Muscle layer of colon (tissue), 2 donors: ENCODE data around the gene ANAPC1.
"Not testable (repeated sequence)": the region's sequence is repeated elsewhere in the genome, so short reads cannot be mapped to it uniquely, and the experiment has no call there.

Experiments used
- H3K27ac ChIP-seq: one replicate; pipeline ENCODE4 v1.7.0; 2013; ENCODE audit warnings: low read depth, mild to moderate bottlenecking, low read length, moderate library complexity
- H3K27me3 ChIP-seq, 2 donors: one replicate each; pipeline ENCODE4 v1.7.0; 2013; ENCODE audit warnings: low read length in 2 of 2, mild to moderate bottlenecking in 2 of 2; ENCODE audit not compliant: insufficient read depth in 2 of 2, control insufficient read depth in 1 of 2
- H3K36me3 ChIP-seq: one replicate; pipeline ENCODE4 v1.7.0; 2013; ENCODE audit warnings: mild to moderate bottlenecking, low read length; ENCODE audit not compliant: insufficient read depth
- H3K4me1 ChIP-seq: one replicate; pipeline ENCODE4 v1.7.0; 2013; ENCODE audit warnings: mild to moderate bottlenecking, low read length; ENCODE audit not compliant: insufficient read depth
- H3K4me3 ChIP-seq, 2 donors: one replicate each; pipeline ENCODE4 v1.7.0; 2013; ENCODE audit warnings: low read length in 2 of 2, low read depth in 1 of 2, mild to moderate bottlenecking in 1 of 2, moderate library complexity in 1 of 2
- H3K9ac ChIP-seq: one replicate; pipeline ENCODE4 v1.7.0; 2013; ENCODE audit warnings: low read length
- H3K9me3 ChIP-seq: one replicate; pipeline ENCODE4 v1.7.0; 2013; ENCODE audit warnings: mild to moderate bottlenecking, low read length
- donor health status: abdominal sarcoma.
- donor health status: Adenocarcinoma of cecum.

ANAPC1 gene

DNA sequence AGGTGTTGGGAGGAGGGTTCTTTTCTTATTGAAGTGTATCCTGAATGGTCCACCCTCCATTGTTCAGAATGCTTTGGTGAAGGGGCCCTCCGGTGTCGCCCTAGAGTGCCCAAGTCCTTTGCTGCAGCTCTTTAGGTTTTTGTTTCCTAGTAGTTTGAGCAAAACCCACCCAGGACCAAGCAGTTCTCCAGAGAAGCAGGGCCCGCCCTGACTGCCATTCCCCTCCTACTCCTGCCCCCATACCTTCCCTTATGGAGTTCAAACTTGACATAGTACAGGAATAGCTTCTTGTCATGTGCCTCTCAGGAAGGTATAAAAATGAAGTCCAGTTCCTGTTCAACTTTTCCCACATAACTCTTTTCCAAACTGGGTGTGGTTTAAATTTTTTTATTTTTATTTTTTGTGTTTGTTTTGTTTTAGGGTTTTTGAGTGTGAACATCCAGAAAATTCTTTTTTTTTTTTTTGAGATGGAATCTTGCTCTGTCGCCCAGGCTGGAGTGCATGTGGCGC lies 20.0 kb upstream of the ANAPC1 start:
- H3K36me3 ChIP-seq, result no peaks in the 10 kb centered on the region
- H3K4me3 ChIP-seq, result no peak overlapping the region
- H3K9ac ChIP-seq, result no peak overlapping the region
- no peaks in the 10 kb centered on the region for H3K27me3 ChIP-seq
- H3K27ac ChIP-seq, result no peak overlapping the region
- no peaks in the 10 kb centered on the region for H3K9me3 ChIP-seq
- H3K4me1 ChIP-seq, result peaks cover 52% of the 10 kb centered on the region

DNA sequence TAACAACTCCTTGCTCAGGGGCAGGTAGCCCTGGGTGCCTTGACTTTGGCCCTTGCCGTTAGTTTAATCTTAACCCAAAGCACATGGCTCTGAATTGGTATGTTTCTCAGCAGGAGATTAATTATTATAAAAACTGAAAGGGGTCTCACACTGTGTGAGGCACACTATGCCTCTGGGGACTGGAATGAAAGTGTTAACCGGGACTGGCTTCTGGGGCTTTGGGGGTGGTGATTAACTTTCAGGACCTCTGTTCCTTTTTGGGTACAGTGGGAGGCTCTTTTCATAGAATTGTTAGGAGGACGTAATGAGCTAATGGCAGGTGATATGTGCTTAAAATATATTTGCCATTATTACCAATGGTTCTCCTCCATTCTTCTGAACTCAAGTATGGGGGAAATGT lies 19.5 kb upstream of the ANAPC1 start:
- Histone ChIP-seq H3K9me3 (no peaks in the 10 kb centered on the region), H3K9ac (no peak overlapping the region), H3K4me3 (no peak overlapping the region), H3K27me3 (no peaks in the 10 kb centered on the region), H3K4me1 (peaks cover 47% of the 10 kb centered on the region), H3K36me3 (no peaks in the 10 kb centered on the region), H3K27ac (no peak overlapping the region)

DNA sequence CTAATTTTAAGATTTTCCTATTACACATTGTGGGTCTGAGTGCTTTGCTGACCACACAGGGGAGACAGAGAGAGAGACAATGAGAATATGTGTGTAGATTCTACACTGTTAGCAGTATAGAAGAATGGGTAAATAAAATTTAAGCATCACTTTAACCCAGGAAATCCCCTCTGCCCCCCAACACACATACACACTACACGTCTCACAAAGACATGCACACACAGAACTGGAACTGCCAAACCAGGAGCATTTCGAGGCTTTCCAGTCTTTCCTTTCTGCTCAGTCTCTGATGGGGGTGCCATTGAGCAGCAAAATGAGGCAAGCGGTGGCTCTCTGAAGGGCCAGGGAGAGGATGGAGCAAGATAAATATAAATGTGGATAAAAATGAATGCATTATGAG lies 16.9 kb upstream of the ANAPC1 start:
- H3K27ac ChIP-seq, result peak overlapping the region; percentile 31

DNA sequence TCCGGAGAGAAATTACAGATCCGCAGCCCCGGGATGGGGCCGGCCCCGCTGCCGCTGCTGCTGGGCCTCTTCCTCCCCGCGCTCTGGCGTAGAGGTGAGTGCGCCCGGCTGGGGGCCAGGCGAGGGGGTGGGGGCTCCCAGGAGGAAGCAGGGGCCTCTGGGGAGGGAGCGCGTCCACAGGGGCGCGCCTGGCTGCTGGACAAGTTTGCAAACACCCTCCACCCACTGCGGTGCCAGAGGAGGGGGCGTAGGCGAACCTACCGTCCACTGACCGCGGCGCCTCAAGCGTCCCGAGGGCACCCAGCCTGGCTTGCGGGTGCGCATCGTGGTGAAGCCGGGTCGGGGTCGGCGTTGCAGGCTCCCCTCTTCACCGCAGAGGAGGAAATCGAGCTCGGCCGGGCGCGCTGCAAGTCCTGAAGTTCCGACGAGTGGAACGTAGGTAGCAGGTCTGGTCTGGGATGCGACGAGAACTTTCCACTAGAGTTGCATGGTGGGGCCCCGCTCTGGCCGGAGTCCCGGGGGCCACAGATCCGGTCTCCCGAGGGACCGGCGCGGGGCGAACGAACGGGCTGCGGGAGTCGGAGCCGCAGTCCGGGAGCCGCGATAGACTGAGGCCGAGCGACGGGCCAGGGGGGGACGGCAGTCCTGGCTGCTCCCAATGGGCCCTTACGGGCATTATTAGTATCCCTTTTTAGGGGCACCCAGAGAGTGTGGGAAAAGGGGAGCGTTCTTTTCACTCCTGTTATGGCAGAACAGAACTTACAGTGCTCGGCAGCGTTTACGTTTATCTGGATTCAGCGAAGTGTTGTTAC lies 14.9 kb upstream of the ANAPC1 start:
- H3K9ac ChIP-seq, result peak overlapping the region; percentile 58
- peak overlapping the region; percentile 92 for H3K27ac ChIP-seq
- H3K27me3 ChIP-seq, result no peaks in the 10 kb centered on the region
- peak overlapping the region; percentile 79 to 89 for H3K4me3 ChIP-seq
- no peaks in the 10 kb centered on the region for H3K9me3 ChIP-seq
- H3K4me1 ChIP-seq, result peaks cover 16% of the 10 kb centered on the region
- no peaks in the 10 kb centered on the region for H3K36me3 ChIP-seq

More for the DNA sequence above, 16.9 kb upstream of the ANAPC1 start:
- Histone ChIP-seq H3K9me3 (no peaks in the 10 kb centered on the region), H3K4me3 (peak overlapping the region in 1 of 2 donors; percentile 16), H3K9ac (no peak overlapping the region), H3K4me1 (peaks cover 27% of the 10 kb centered on the region), H3K36me3 (no peaks in the 10 kb centered on the region), H3K27me3 (no peaks in the 10 kb centered on the region)

DNA sequence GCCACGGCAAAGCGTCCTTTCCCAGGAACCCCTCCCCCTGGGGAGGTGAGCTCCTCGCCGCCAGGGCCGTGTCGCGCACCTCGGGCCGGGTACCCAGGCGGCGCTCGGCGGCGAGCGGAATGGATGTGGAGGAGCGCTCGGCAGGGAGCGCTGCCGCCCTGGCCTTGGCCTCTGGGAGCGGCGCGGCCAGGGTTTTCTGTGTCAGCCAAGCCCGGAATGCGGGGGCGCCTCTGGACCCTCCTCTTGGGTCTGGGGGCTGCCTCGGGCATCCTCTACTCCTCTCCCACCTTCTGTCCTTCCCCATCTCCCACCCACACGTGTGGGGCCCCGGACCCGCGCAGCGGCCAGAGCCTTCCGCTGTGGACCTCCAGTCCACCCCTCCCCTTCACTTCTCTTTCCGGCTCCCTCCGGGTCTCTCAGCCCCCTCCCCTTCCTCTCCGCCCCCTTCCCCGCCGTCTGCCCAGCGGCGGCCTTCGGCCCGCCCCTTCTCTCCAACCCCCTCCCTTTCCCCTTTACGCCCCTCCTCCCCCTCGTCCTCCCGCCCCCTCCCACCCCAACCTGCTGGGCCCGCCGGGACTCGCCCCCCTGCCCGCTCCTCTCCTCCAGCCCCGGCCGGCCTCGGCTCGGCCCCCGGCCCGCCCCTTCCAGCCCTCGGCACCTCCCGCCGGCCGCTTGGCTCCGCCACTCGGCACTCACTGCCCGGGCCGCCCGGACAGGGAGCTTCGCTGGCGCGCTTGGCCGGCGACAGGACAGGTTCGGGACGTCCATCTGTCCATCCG lies 14.1 kb upstream of the ANAPC1 start, which contains the start of gene MERTK:
Gene MERTK (plus strand): TSS at position 684 of the 779 bp plus-strand sequence. CDS start 129 bp downstream, outside the sequence.
- H3K4me3 ChIP-seq, result peak within 1 kb of the TSS; percentile 79 to 89
- no peaks in the 10 kb centered on the region for H3K36me3 ChIP-seq
- H3K27ac ChIP-seq, result peak within 1 kb of the TSS; percentile 92
- no peaks in the 10 kb centered on the region for H3K9me3 ChIP-seq
- H3K4me1 ChIP-seq, result peaks cover 16% of the 10 kb centered on the region
- peak within 1 kb of the TSS; percentile 58 for H3K9ac ChIP-seq
- H3K27me3 ChIP-seq, result no peaks in the 10 kb centered on the region

DNA sequence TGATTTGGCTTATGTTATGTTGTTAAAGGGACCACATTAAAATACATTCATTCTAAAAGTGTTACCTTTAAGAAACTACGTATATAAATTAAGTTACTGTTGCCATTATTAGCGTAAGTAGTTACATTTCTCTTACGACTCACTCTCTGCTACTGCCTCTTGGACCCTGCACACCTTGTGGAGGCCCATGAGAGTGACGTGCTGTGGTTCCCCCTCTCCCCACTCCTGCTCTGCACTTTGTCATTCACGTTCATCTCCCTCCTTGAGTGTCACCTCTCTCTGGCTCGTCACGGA lies 13.6 kb upstream of the ANAPC1 start:
- no peaks in the 10 kb centered on the region for H3K9me3 ChIP-seq
- peaks cover 16% of the 10 kb centered on the region for H3K4me1 ChIP-seq
- peak overlapping the region; percentile 81 for H3K27ac ChIP-seq
- no peak overlapping the region for H3K9ac ChIP-seq
- no peaks in the 10 kb centered on the region for H3K27me3 ChIP-seq
- peak overlapping the region; percentile 58 to 89 for H3K4me3 ChIP-seq
- H3K36me3 ChIP-seq, result no peaks in the 10 kb centered on the region

DNA sequence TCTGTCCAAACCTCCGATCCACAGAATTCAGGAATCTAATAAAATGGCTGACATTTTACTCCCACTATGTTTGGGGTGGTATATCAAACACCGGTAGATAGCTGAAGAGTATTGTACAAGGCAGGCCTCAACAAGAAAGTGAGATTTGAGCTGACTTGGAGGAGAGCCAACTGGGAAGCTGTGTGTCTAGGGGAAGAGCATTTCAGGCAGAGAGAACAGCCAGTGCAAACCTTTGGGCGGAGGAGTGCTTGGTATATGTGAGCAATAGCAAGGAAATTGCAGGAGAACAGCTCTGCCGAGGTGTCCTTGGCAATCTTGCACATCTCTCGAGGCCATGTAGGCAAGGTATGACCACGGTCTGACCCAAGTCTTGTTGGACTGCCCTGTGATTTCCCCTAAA lies 12.6 kb upstream of the ANAPC1 start:
- H3K4me1 ChIP-seq, result peaks cover 16% of the 10 kb centered on the region
- no peaks in the 10 kb centered on the region for H3K36me3 ChIP-seq
- H3K4me3 ChIP-seq, result no peak overlapping the region
- H3K9me3 ChIP-seq, result no peaks in the 10 kb centered on the region
- H3K27ac ChIP-seq, result no peak overlapping the region
- H3K27me3 ChIP-seq, result no peaks in the 10 kb centered on the region
- no peak overlapping the region for H3K9ac ChIP-seq

DNA sequence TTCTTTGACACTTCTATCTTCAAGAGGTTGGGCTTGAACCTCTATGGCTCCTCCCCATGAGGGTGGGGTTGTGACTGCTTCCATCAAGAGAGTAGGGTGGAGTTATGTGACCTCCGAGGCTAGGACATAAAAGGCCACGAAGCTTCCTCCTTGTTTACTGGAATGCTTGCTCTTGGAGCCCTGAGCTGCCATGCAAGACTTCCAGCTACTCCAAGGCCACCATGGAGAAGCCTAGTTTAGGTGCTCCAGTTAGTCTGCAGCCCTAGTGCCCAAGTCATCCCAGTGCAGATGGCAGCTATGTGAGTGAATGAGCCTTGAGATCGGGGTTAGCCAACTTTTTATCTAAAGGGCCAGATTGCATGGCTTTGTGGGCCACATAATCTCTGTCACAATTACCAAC lies 12.0 kb upstream of the ANAPC1 start:
- peaks cover 11% of the 10 kb centered on the region for H3K4me1 ChIP-seq
- H3K27ac ChIP-seq, result no peak overlapping the region
- H3K9me3 ChIP-seq, result no peaks in the 10 kb centered on the region
- no peaks in the 10 kb centered on the region for H3K36me3 ChIP-seq
- H3K4me3 ChIP-seq, result no peak overlapping the region
- H3K9ac ChIP-seq, result no peak overlapping the region
- no peaks in the 10 kb centered on the region for H3K27me3 ChIP-seq

GRCh38 chr2:111884592-111884964 lies 585 bp upstream of the ANAPC1 start:
- peak overlapping the region; percentile 83 for H3K9ac ChIP-seq
- peak overlapping the region; percentile 90 to 93 for H3K4me3 ChIP-seq
- no peaks in the 10 kb centered on the region for H3K9me3 ChIP-seq
- no peaks in the 10 kb centered on the region for H3K36me3 ChIP-seq
- no peaks in the 10 kb centered on the region for H3K27me3 ChIP-seq
- peak overlapping the region; percentile 84 for H3K27ac ChIP-seq
- no peaks in the 10 kb centered on the region for H3K4me1 ChIP-seq

- H3K9me3 ChIP-seq, H3K36me3 ChIP-seq, H3K4me1 ChIP-seq, H3K27me3 ChIP-seq, H3K4me3 ChIP-seq, H3K9ac ChIP-seq, H3K27ac ChIP-seq: not testable (repeated sequence)
Observed at GRCh38 chr2:111872806-111873205, 11.2 kb downstream of the ANAPC1 start.

DNA sequence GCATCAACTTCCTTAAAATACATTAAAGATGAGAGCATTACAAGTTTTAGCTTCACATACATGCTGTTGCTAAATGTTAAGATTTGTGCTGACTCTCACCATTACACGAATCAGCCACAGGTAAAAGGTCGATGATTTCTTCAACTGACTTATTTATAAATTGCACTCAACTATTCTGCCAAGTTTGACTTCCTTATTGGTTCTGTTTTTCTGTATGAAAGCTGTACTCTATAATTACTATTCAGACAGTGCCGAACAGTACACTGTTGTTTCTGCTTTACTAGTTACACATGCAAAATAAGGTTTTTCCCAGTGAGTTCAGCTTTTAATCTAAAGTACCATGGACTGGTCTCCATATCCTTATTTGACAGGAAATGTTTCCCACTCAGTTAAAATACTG lies 18.9 kb downstream of the ANAPC1 start:
- not testable (repeated sequence) for H3K9me3 ChIP-seq, H3K27me3 ChIP-seq, H3K36me3 ChIP-seq, H3K4me3 ChIP-seq, H3K4me1 ChIP-seq, H3K27ac ChIP-seq, H3K9ac ChIP-seq
